ENCODE data around the gene METTL15.
"Not testable (repeated sequence)": the region's sequence is repeated elsewhere in the genome, so short reads cannot be mapped to it uniquely, and the experiment has no call there.

Gene METTL15

GRCh38 chr11:28110821-28111200, 2.6 kb downstream of the METTL15 start:
- no peak for DNase-seq

- no peak for DNase-seq
Observed at GRCh38 chr11:28114116-28114515, 5.9 kb downstream of the METTL15 start.

GRCh38 chr11:28114731-28115130, 6.5 kb downstream of the METTL15 start:
- no peak for DNase-seq

- DNase-seq, result no peak
Observed at GRCh38 chr11:28117712-28118111, 9.5 kb downstream of the METTL15 start.

GRCh38 chr11:28123151-28123581, 15.0 kb downstream of the METTL15 start:
- DNase-seq, result no peak

- DNase-seq, result no peak
Observed at GRCh38 chr11:28132548-28132947, 24.4 kb downstream of the METTL15 start.

GRCh38 chr11:28133146-28133545, 25.0 kb downstream of the METTL15 start:
- DNase-seq, result no peak

GRCh38 chr11:28136157-28136556, 28.0 kb downstream of the METTL15 start:
- not testable (repeated sequence) for DNase-seq

GRCh38 chr11:28137366-28137765, 29.2 kb downstream of the METTL15 start:
- DNase-seq, result no peak

- DNase-seq, result no peak
Observed at GRCh38 chr11:28137832-28138231, 29.6 kb downstream of the METTL15 start.

- DNase-seq, result no peak
Observed at GRCh38 chr11:28139841-28140415, 31.7 kb downstream of the METTL15 start.

GRCh38 chr11:28140689-28141455, 32.7 kb downstream of the METTL15 start:
- no peak for DNase-seq

- no peak for DNase-seq
Observed at GRCh38 chr11:28142724-28143123, 34.5 kb downstream of the METTL15 start.

- no peak for DNase-seq
Observed at GRCh38 chr11:28144808-28145207, 36.6 kb downstream of the METTL15 start.

- no peak for DNase-seq
Observed at GRCh38 chr11:28146123-28146751, 38.0 kb downstream of the METTL15 start.

- DNase-seq, result no peak
Observed at GRCh38 chr11:28152743-28153142, 44.6 kb downstream of the METTL15 start.

- no peak for DNase-seq
Observed at GRCh38 chr11:28153586-28153985, 45.4 kb downstream of the METTL15 start.

GRCh38 chr11:28168718-28169117, 60.5 kb downstream of the METTL15 start:
- DNase-seq, result no peak

GRCh38 chr11:28169816-28170215, 61.6 kb downstream of the METTL15 start:
- no peak for DNase-seq

GRCh38 chr11:28170759-28171158, 62.6 kb downstream of the METTL15 start:
- DNase-seq, result no peak

GRCh38 chr11:28176351-28176750, 68.2 kb downstream of the METTL15 start:
- no peak for DNase-seq

GRCh38 chr11:28195449-28195848, 87.3 kb downstream of the METTL15 start:
- no peak for DNase-seq

GRCh38 chr11:28209906-28210305, 101.7 kb downstream of the METTL15 start:
- DNase-seq, result no peak

GRCh38 chr11:28222063-28222462, 113.9 kb downstream of the METTL15 start:
- not testable (repeated sequence) for DNase-seq
